ENCODE results near the gene NBPF12.
"Not testable (repeated sequence)": the region's sequence is repeated elsewhere in the genome, so short reads cannot be mapped to it uniquely, and the experiment has no call there.

The NBPF12 gene

GRCh38 chr1:146985855-146986254, 47.7 kb downstream of the NBPF12 start:
- not testable (repeated sequence) for DNase-seq

- not testable (repeated sequence) for DNase-seq
Measured at GRCh38 chr1:146986450-146986849, 48.3 kb downstream of the NBPF12 start.

GRCh38 chr1:146987502-146987901, 49.4 kb downstream of the NBPF12 start:
- DNase-seq: not testable (repeated sequence)

DNA sequence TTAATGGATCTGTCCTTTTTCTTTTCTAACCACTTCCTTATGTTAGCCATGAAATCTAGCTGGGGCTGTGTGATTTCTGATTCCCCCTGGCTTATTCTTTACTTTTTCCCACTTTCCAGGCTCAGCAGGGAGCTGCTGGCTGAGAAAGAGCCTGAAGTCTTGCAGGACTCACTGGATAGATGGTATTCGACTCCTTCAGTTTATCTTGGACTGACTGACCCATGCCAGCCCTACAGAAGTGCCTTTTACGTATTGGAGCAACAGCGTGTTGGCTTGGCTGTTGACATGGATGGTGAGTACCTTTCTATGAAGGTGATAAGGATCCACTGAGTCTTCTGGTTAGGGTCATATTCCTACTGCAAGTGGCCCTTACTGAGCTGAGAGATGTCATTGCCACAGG, 51.3 kb downstream of the NBPF12 start:
- not testable (repeated sequence) for DNase-seq

GRCh38 chr1:147008495-147008894, 70.4 kb downstream of the NBPF12 start:
- not testable (repeated sequence) for DNase-seq

DNA sequence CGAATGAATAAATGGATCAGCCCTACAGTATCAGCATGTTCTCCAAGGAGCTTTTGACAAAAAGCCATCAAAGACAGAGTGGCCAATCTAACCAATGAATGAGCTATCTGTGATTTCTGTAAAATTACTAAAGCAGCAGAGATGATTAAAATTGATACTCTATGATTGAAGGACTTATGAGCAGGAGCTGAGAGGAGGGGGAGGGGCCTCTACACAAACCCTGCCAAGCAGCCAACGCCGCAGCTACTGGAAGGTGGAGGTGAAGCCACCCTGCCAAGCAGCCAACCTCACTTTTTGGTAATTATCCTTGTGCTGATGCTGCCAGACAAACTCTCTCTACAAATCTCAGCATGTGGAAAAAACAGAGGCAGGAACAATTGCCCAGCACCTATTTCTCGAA, 88.9 kb downstream of the NBPF12 start:
- not testable (repeated sequence) for DNase-seq

GRCh38 chr1:147030066-147030653, 92.0 kb downstream of the NBPF12 start:
- DNase-seq: not testable (repeated sequence)

- no peak for DNase-seq
Measured at GRCh38 chr1:147039916-147040315, 101.8 kb downstream of the NBPF12 start.

DNA sequence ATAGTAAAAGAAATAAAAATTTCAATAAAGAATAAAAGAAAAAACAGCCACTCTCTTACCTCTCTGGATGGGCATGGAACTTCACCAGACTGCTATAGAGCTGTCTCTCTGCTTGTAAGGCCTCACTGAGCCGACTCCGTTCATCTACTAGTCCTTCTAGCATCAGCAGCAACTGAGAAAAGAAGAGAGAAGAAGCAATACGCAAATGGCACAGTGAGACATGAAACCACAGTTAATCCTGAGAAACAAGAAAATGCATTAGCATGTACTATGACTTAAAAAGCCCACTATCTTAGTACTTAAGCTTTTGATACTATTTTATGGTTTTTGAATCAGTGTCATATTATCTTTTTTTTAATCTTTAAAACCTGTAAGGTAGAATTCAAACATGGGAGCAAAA, 104.8 kb downstream of the NBPF12 start:
- not testable (repeated sequence) for DNase-seq

DNA sequence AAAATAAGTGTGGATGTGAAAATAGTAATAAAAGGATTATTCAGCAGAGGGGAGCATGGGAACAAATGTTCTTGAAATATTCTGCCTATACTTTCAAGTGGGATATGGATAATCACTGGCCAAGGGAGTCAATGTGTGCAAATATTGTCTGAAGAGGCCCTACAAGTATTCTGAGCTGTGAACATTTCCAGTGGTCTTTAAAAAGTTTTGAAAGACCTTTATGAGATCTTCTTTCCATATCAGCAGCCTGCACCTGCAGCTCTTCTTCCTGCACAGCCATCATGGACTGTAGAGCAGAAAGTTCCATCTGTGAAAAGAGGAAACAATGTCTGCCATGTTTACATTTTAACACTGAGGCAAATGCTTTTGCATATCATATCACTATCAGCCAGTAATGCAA, 106.4 kb downstream of the NBPF12 start:
- DNase-seq: not testable (repeated sequence)
